ENCODE measurements around the gene ITGAE. TPM values are rescaled to one million over a fixed set of nuclear protein-coding genes. Genes with fewer than 3 reads are reported as not detected.

Gene ITGAE
- total and polyA plus RNA-seq, 8 donors, result 4.4 to 29.0 (median 7.0) TPM

DNA sequence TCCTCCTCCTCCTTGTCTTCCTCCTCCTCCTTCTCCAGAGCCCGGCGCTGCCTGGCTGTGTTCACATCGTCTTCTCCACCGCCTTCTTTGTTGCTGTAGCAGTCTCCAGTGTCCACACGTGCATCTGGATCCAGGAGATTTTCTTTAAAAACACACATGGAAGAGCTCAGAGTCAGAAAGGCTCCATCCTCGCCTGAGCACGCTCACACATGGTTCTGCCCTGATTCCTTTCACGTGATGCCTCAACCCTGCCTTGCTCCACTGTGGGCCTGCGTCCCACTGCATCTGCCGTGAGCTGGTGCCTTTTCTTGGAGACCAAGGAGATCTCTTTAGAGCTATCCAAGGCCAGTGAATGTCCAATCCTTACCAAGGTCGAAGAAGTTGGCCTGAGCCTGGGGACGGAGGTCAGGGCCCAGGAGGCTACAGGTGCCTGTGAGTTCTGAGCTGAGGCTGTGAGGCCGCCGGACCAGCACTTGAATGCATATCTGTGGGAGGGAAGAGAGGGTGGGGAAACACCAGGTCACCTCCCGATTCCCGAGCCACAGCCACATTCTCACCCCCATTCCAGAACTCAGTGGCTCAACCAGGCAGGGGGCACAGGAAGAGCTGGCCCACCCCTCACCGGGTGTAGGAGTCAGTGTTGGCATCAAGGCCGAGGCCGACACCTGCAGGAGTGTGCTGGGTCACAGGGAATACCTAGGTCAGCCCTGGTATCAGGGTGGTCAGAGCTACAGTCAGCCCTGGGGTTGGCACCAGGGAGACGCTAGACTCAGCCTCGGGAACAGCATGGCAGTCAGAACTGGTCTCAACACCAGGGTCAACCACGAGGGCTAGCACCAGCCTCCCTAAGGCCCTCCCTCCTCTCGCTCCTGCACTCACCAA lies 39.7 kb downstream of the ITGAE start:
- Histone ChIP-seq H3K36me3 (no peaks in the 10 kb centered on the region), H3K9me3 (no peaks in the 10 kb centered on the region), H3K4me1 (no peaks in the 10 kb centered on the region), H3K27ac (no peak overlapping the region), H3K27me3 (no peaks in the 10 kb centered on the region), H3K4me3 (no peak overlapping the region)
- ATAC-seq (no peak), FAIRE-seq (no peak), DNase-seq (peak in 1 of 6 donors; percentile 52)
- no peak for TF ChIP-seq CTCF (IDR thresholded peaks at IDR 0.05)
- 76 to 83% methylated on average over 23 of the region's 23 CpGs for WGBS, 2 donors
- intact Hi-C loops (cut with DNase I), result no loop called here

GRCh38 chr17:3759597-3760216 lies 41.3 kb downstream of the ITGAE start:
- FAIRE-seq (no peak), ATAC-seq (no peak), DNase-seq (peak in 1 of 6 donors; percentile 3)
- TF ChIP-seq CTCF (IDR thresholded peaks at IDR 0.05), result no peak
- intact Hi-C loops (cut with DNase I), result no loop called here
- Histone ChIP-seq H3K4me3 (no peak overlapping the region), H3K27me3 (no peaks in the 10 kb centered on the region), H3K4me1 (peaks cover 0 to 4% (median 0%) of the 10 kb centered on the region in 3 donors), H3K36me3 (no peaks in the 10 kb centered on the region), H3K9me3 (no peaks in the 10 kb centered on the region), H3K27ac (no peak overlapping the region)
- 78 to 87% methylated on average over 6 of the region's 6 CpGs for WGBS, 2 donors

- Histone ChIP-seq H3K27me3 (no peaks in the 10 kb centered on the region), H3K9me3 (no peaks in the 10 kb centered on the region), H3K36me3 (no peaks in the 10 kb centered on the region), H3K4me1 (peaks cover 0 to 4% (median 0%) of the 10 kb centered on the region in 3 donors), H3K27ac (peak overlapping the region; percentile 68 to 89 (median 78)), H3K4me3 (peak overlapping the region; percentile 39 to 70 (median 46))
- no peak for FAIRE-seq
- peak in 3 of 6 donors; percentile 47 to 70 (median 60) for DNase-seq
- intact Hi-C loops (cut with DNase I), result no loop called here
- 24 to 29% methylated on average over 20 of the region's 20 CpGs for WGBS, 2 donors
- ATAC-seq, result peak in 1 of 4 donors; percentile 0
- TF ChIP-seq CTCF (IDR thresholded peaks at IDR 0.05), result no peak
These were observed 45.5 kb downstream of the ITGAE start for GRCh38 chr17:3755335-3756030.

- ATAC-seq, result peak; percentile 90 to 96 (median 92)
- Histone ChIP-seq H3K36me3 (no peaks in the 10 kb centered on the region), H3K9me3 (no peaks in the 10 kb centered on the region), H3K4me1 (peaks cover 0 to 4% (median 0%) of the 10 kb centered on the region in 3 donors), H3K27me3 (no peaks in the 10 kb centered on the region), H3K27ac (peak overlapping the region; percentile 68 to 89 (median 78)), H3K4me3 (peak overlapping the region; percentile 39 to 70 (median 46))
- peak; percentile 97 to 100 (median 99) for DNase-seq
- 2 to 3% methylated on average over 42 to 56 of the region's 56 CpGs for WGBS, 2 donors
- FAIRE-seq, result no peak
- intact Hi-C loops (cut with DNase I), result no loop called here
- no peak for TF ChIP-seq CTCF (IDR thresholded peaks at IDR 0.05)
These were observed 46.3 kb downstream of the ITGAE start for GRCh38 chr17:3754458-3755334.
